NCI-H2107 treated with DMSO at 0.1 percent for 48 hours (cell line): Measurements from ENCODE around the gene PDE2A.

Source experiments
- DNase-seq: peaks from one replicate; lab custom pipeline; 2025; ENCODE audit not compliant: unreplicated experiment; lab: John Stamatoyannopoulos, UW

Gene PDE2A

DNA sequence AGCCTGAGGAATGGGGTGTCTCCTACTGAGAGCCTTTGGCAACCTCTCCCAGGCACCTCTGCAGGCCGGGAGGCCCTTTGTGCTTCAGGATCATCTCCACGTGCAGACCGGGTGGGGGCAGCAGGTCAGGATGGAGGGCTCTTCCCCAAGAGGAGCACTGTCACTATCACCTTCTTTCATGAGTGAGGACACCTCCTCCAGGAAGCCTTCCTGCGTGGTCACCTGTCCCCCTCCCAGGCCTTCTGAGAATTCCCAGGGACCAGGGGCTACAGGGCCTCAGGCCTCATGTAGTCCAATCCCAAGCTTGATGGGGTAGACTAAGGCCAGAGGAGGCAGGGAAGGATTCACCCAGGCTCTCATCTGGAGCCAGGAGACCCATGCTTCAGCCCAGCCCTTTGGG is 57.6 kb downstream of the PDE2A start:
- DNase-seq: no peak

DNA sequence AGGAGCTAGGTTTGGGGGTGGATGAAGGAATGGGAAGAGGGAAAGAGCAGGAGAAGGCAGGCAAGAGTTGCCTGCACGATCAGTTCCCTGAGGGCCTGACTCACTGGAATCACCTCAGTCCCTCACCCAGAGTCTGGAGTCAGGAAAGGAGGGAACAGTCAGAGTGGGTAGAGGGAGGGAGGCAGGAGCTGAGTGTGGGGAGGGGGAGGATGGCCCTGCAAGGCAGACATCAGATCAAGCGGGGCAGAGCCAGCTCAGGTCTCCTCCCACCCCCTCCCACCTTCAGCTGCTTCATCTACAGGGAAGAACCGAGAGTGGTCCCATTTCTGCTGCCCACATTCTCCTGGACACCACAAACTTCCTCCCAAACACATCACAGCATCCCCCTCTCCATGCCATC is 58.9 kb downstream of the PDE2A start:
- DNase-seq: no peak

DNA sequence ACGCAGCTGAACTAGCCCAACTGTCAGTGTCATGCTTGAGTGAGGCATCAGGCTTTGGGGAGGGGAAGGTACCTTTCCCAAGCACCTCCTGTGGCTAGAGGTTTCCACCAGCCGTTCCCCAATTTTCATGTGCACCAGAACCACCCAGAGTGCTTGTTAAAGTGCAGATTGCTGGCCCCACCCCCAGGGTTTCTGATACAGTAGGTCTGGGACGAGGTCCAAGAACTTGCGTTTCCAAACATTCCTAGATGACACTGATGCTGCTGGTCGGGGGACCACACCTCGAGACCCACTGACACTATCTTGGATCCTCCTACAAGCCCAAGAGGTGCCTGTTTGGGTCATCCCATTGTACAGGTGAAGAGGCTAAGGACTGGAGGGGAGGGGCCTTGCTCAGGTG is 59.8 kb downstream of the PDE2A start:
- DNase-seq: no peak

DNA sequence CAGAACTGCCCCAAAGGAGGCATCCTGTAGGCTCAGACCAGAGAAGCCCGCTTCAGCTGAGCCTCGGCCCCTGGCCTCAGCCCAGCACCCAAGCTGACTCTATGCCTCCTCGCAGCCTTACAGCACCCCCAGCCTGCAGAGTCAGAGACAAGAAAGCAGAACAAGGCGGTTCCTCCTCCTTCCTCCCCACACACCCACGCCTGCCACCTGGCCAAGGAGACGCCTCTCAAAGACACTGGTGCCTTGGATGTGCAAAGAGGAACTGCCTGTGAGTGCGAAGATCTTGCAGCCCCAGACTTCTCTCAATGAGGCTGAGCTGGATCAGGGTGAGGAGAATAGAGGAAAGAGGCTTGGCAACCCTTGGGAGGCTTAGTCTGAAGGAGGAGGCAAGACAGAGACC is 60.2 kb downstream of the PDE2A start:
- no peak for DNase-seq

DNA sequence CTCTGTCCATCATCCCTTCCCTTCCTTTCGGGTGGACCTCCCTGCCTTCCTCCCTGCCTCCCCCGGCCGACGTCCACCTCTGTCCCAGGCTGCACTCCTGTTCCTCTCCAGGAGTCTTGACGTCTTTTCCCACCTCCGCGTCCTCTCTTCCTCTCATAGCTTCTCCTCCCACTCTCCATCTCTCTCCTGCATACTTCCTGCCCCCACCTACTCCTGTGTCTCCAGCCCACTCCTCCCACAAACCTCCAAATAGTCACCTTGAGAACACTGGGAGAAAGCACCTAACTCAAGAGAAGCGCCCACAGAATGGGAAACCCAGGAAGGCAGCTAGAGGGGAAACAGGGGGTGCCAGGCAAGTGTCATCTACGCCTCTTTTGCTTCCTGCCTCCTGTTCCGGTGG is 60.8 kb downstream of the PDE2A start:
- DNase-seq: no peak

DNA sequence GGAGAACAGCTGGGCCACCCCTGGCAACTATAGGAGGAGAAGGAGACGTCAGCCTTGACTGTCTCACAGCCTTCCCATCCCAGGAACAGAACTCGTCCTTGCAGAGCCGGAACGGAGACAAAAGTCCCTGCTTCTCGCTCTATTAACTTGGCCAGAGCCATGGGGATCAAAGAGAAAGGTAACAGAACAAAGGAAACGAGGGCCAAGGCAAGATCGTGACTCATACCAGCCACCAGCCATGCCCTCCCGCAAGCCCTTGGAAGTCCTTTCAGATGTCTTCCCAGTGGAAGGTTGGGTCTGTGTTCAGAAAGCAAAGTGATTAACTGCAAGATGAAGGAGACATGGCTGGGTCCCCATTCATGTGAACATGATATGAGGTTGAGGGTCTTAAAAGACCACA is 64.7 kb downstream of the PDE2A start:
- DNase-seq: no peak

DNA sequence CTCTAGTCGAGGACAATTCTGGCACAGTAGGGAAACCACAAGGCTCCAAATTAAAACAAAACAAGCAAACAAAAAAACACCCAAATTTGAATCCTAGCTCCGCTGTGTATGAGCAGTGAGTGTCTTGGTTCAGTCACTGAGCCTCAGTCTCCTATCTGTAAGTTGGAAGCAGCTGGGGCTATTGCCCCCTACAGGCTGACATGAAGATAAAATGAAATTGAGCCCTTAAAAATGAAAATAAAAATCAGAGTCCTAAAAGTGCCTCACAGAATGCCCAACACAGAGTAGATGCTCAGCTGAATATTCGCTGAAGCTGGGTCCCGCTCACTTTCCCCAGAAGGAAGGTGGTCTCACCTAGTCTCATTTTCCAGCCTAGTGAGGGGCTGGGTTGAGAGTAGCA is 65.2 kb downstream of the PDE2A start:
- DNase-seq: no peak

DNA sequence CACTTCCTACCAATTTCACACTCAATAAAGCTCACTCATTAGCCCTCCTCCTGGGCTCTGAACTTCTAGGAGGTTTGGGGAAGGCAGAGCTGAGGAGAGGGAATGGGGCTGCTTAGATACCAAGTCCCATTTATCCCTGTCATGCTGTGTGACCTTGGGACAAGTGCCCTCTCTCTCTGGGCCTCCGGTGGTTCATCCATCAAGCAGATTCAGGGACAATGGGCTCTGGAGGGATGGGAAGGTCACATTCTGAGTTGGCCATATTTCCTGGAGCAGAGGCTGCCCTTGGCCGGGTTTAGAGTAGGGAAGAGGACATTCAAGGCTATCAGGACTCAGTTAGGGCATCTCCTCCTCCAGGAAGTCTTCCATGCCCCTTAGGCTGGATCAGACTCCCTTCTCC is 66.7 kb downstream of the PDE2A start:
- DNase-seq: no peak

DNA sequence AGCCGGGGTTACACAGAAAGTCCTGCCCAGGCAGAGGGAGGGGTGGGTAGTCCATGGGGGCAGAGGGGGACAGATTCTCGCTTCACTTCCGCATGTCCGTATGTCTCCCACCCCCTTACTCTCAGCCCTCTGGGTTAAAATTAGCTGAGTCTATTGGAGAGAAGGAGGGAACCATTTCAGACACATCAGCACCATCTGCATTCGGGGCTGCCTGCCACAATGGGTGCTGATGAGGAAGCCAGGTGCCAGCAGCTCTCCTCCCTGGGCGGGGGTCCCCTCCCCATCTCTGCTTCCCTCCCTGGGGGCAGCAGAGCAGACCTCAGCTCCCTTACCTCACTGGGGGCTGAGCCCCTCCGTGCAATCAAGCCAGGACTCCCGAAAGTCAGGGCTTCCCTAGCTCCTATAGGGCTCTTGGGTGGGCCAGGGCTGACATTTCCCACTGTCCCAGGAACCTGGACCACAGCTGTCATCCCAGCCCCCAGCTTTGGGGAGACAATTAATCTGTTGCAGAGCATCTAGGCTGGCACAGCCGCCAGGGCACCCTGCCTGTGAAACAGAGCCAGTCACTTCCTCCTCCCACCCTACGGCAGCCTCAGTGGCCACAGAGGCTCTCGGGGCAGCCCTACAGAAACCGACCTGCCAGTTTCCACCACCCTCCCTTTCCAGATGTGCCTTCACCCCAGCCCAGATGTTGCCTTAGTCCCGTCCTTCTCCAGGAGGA is 67.3 kb downstream of the PDE2A start:
- DNase-seq: no peak

DNA sequence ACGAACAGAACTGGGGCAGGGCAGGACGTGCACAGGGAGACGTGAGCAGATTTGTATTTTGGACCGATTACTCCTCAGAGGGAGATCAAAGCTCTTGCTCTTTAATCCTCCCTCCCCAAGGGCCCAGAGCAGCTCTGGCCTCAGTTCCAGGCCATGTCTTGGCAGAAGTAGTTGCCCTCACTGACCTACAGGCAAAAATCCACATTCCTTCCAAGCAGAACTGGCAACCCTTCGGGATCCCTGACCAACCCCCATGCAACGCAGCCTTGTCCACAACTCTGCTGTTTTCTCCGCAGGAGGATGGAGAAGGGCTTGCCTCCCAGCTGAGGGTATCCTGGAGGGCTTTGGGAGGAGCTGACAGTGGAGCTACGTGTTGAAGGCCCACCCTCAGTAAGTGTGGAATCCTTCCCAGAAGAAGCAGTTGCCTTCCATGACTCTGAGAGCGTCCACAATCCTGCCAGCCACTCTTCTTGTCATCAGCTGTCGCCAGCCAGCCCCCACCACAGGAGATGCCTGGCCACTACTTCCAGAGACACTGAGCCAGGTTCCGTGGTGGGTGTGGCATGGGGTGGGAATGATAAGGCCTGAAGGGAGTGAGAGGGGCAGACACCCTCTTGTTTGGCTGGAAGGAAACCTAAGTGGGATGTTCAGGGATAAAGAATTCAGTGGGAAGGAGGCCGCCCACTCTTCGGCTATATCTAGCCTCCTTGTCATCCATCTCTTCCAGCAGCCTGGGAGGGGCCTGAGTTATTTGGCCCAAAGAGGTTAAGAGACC is 68.1 kb downstream of the PDE2A start:
- DNase-seq: no peak

DNA sequence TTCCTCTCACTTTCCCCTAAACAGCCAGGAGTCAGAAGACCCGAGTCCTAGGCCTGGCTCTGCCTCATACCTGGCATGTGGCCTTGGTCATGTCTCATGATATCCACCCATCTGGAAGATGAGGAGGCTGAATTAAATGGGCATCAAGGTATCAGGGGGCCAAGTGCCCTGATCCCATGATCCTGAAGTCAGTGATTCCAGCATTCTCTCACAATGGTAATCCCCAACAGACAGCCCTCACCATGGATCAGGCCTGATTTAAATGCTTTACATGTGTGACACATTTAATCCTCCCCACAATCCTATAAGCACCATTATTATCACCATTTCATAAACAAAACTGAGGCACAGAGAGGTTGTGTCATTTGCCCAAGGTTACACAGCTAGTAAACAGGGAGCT is 70.0 kb downstream of the PDE2A start:
- no peak for DNase-seq

DNA sequence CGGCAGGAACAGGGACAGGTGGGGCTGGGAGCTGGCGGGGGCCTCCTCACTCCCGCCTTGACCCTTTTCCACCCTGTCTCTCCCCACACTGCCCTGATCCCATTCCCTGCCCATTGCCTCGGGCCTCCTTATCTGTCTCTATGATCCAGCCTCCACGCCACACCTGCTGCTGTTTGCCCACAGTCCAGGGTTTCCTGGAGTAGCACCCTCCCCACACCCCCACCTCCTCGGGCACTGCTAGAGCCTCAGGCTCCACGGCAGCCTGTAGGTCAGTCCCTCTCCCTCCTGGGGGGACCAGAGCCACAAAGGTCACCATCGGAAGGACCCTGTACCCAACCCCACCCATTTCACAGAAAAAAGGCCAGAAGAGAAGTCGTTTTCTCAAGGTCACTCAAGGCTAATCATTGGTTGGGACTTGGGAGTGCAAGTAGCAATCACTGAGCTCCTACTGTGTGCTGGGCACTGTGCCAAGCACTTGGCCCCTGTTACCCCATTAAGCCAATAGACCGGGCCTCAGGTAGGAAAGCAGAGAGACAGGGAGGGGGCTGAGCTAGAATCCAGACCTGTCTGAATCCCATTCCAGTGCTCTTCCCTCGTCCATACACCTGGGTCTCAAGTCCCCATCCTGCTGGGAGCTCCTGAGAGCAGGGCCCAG is 71.8 kb downstream of the PDE2A start:
- DNase-seq: no peak

DNA sequence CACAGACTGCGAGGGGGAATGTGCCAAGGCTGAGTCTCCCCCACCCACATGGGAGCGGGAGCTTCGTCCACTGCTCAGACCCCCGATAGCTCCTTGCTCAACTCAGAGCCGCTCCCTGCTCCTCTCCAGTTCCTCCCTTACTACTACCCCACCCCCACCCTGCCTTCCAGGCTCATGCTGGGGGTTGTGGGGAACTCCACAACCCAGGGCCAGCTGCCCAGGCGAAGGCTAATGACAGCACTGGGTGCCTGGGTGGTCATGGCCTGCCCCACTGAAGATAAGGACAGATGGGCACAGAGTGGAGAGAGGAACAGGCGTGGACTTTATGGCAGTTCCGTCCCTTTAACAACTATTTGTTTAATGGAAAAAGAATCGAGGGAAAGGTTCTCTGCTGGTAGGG is 73.7 kb downstream of the PDE2A start:
- DNase-seq: no peak

DNA sequence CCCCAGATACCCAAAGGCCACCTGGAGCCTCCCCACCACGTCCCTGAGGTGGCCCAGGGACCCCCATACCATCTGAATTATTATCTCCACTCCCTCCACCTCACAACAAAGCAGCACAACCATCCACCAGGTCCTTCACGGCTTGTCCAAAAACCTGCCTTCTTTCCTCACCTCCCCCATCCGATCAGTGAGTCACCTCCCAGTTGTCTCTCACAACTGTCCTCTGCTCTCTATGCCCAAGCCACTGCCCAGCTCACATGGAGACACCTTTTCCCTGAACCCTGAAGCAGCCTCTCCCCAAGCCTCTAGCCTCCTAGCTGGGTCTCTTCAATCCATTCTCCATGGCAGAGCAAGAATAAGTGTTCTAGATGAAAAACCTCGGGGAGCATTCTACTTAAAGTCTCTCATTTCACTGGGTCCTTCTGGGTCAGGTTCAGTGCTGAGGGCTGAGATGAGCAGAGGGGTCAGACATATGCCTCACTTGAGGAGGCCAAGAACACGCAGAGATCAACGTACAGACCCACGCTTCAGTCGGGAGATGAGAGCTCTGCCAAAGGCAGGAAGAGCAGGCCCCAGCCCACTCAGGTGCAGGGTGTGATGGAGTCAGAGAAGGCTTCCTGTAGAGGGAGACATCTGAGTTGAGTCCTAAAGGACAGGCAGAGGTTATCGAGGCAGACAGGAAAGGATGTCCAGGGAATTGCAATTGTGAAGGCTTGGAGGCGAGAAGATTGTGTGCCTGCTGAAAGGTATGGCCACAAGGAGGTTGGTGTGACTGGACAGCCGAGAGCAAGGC is 74.7 kb downstream of the PDE2A start:
- DNase-seq: no peak

DNA sequence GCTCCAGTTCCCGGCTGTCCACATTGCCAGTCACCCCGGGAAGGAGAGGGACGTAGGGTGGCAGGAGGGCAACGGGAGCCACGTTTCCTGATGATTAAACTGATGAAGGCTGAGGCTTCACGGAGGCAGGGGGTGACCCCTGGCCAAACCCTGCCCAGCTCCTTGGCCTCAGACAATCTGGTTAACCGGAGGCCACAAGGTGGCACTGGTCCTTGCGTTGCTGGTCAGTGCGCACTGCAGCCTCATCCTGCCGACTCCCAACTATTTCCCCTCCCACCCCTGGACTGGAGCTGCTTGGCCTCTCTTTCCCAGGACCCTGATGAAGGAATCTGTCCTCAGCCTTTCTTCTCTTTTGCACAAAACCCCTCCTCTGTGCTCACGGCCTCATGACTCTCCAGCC is 75.3 kb downstream of the PDE2A start:
- DNase-seq: no peak

DNA sequence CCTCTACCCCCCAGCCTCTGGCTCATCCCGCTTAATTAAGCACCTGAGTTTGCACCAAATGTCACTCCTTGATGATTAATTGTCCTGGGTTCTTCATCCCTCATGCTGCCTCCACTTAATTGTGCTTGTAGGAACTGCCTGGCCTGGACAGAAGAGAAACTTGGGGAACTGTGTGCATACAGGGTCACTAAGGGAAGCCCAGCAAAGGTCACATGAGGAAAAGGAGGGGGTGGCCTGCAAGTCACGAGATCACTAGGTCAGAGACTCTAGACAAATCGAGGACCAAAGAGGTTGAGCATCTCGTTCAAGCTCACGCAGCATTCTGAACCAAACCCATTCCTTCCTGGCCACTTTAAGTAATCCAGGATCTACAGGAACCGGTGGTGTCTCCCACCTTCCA is 75.8 kb downstream of the PDE2A start:
- DNase-seq: no peak

DNA sequence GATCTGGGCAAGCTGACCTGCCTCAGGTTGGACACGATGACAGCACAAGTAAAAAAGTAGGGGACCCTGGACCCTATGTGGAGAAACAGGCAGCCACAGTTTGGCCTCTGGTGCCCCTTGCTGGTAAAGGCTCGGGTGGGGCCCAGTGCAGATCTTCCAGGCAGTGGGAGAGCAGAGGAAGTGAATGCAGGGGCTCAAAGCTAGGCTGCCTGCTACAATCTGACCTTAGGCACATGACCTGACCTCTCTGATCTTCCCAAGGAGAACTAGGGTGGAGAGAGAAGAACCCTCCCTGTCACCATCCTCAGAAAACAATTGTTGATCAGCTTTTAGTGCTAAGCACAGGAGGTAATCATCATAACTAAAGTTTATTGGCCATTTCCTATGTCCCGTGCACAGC is 76.5 kb downstream of the PDE2A start:
- DNase-seq: no peak

DNA sequence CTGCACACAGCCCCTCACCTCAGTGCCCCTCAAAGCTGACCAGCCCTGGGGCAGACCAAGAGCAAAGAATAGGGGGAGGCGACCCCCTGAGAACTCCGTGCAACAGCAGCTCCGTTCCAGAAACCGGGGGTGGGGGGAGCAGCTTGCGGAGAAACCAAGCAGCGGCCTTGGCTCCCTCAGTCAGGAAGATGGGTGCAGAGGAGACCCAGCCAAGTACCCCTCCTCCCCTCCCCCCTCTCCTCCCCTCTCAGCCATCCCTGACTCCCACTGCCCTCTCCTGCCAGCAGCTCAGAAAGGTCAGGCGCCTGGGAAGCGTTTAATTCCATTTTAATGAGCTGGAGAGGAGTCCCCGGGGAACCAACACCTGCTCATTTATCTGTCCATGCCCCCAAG is 78.9 kb downstream of the PDE2A start:
- no peak for DNase-seq

DNA sequence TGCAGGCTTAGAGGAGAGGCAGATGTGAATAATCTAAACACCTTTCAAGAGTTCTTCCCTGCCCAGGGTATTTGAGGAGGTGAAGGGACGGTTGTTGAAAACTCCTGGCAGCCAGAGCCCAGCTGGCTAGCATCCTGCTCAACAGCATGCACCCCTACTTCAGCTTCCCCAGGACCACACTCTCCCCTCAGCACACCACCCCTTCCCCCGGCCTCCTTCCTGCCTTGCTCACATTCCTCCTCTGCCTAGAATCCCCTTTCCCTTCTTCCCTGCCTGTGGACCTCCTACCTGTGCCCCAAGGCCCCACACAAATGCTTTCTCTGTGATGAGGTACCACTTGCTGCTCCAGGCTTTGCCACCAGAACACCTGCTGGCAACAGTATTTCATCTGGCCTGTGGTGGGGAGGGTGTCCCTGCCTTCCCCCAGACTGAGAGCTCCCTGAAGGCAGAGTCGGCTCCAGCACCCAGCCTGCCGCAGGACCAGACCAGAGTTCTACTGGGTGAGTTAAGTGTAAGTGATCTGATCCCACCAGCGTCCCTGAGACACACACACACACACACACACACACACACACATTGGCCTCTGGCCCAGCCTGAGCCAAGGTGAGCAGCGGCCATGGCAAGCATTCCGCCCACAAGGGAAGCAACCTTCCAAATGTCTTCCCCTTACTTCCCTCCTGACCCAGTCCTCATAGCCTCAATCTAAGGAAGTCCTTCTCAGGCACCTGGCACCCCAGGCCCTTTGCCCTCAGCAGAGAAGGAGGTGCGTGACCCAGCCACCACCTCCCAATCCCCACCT is 79.5 kb downstream of the PDE2A start:
- DNase-seq: no peak

DNA sequence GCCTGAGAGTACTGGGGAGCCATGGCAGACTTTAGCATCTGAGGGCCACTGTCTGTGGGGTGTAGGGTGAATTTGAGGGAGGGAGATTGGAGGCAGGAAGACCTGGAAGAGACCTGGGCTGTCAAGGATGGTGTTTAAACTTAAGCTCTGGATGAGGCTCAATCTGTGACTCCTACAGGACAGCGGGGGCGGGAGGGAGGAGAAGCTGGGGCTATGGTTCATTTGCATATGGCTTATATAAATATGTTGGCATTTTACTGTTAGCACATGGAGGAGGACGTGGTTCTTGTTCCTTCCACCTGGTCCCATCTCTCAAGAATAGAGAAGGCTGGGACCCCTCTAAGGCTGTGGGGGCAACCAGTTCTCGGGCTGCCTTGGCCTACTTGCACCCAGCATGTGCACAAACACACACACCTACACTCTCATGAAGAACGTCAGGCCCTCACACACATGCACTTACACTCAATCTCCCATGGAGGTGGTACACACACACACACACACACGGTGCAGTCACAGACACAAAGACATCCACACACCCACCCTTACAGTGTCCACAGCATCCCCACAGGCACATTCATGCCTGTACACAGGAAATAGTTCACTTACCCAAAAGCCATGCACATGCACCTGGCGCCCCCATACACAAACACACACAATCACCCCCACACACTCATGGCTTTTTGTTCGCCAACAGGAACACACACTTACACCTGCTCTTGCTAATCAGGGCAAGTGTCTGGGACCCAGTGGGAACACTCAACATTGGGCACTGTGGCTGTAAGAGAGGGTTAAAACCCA is 81.3 kb downstream of the PDE2A start:
- no peak for DNase-seq
